HepG2 (cell line): ENCODE data around the gene COMP. TPM values are rescaled to one million over a fixed set of nuclear protein-coding genes. Genes with fewer than 3 reads are reported as not detected.

Experiments
- BCL6 ChIP-seq: IDR thresholded peaks from 2 replicates; pipeline ENCODE4 v1.6.1; 2016; ENCODE audit warnings: missing genetic modification reagents, missing compliant biosample characterization
- ELF1 ChIP-seq: sonication (generic); formaldehyde crosslinking; IDR thresholded peaks from 2 replicates; pipeline ENCODE4 v1.4.0; 2020; ENCODE audit warnings: missing genetic modification reagents
- EZH2 ChIP-seq: conservative IDR thresholded peaks from 2 replicates; pipeline ENCODE4 v1.6.1; 2012; ENCODE audit warnings: mild to moderate bottlenecking, low read depth, low read length, moderate library complexity
- FOXO1 ChIP-seq: sonication (generic); formaldehyde crosslinking; IDR thresholded peaks from 2 replicates; pipeline ENCODE4 v1.4.0; 2020; ENCODE audit warnings: missing genetic modification reagents
- GATA4 ChIP-seq: sonication (generic); IDR thresholded peaks from 2 replicates; pipeline ENCODE4 v1.6.1; 2016; ENCODE audit warnings: antibody characterized with exemption, low read depth, borderline replicate concordance
- HNRNPH1 ChIP-seq: fragments of 200-400 bp; formaldehyde crosslinking; optimal IDR thresholded peaks from 2 replicates; pipeline ENCODE3; 2017; ENCODE audit warnings: mild to moderate bottlenecking, low read depth, low read length
- KDM5A ChIP-seq: fragments of 200-600 bp; sonication (generic); IDR thresholded peaks from 2 replicates; pipeline ENCODE4 v1.7.0; 2018; ENCODE audit warnings: antibody characterized with exemption, mild to moderate bottlenecking, low read length, borderline replicate concordance
- KDM5B ChIP-seq: sonication (generic); formaldehyde crosslinking; IDR thresholded peaks from 2 replicates; pipeline ENCODE4 v1.4.0; 2020; ENCODE audit warnings: missing genetic modification reagents, mild to moderate bottlenecking, borderline replicate concordance
- KLF9 ChIP-seq: IDR thresholded peaks from 2 replicates; pipeline ENCODE4 v1.6.1; 2016; ENCODE audit warnings: low read depth
- SRSF4 ChIP-seq: fragments of 200-400 bp; formaldehyde crosslinking; IDR thresholded peaks from one replicate; pipeline ENCODE4 v1.6.1; 2018; ENCODE audit warnings: mild to moderate bottlenecking, low read depth, low read length, moderate library complexity; ENCODE audit not compliant: poor library complexity, severe bottlenecking
- TBL1XR1 ChIP-seq: fragments of 150-350 bp; IDR thresholded peaks from 2 replicates; pipeline ENCODE4 v1.6.1; 2014; ENCODE audit warnings: borderline replicate concordance, low read length; ENCODE audit not compliant: partially characterized antibody
- YY1 ChIP-seq: IDR thresholded peaks from 2 replicates; pipeline ENCODE4 v1.6.1; 2011; ENCODE audit warnings: low read length, low read depth, moderate library complexity, mild to moderate bottlenecking; ENCODE audit not compliant: insufficient read depth, insufficient replicate concordance
- ZNF180 ChIP-seq: sonication (generic); formaldehyde crosslinking; IDR thresholded peaks from 2 replicates; pipeline ENCODE4 v1.4.0; 2020; ENCODE audit warnings: low read depth, missing genetic modification reagents, borderline replicate concordance
- ZNF24 ChIP-seq: fragments of 450-650 bp; IDR thresholded peaks from 2 replicates; pipeline ENCODE4 v1.6.1; 2017; ENCODE audit warnings: antibody characterized with exemption, mild to moderate bottlenecking
- ZNF3 ChIP-seq: IDR thresholded peaks from 2 replicates; pipeline ENCODE4 v1.7.0; 2017; ENCODE audit warnings: inconsistent platforms
- ZNF501 ChIP-seq: sonication (generic); formaldehyde crosslinking; IDR thresholded peaks from 2 replicates; pipeline ENCODE4 v1.5.1; 2020; ENCODE audit warnings: mild to moderate bottlenecking, moderate library complexity, missing genetic modification reagents
- ZNF761 ChIP-seq: sonication (generic); formaldehyde crosslinking; conservative IDR thresholded peaks from 2 replicates; pipeline ENCODE4 v1.4.0; 2020; ENCODE audit warnings: mild to moderate bottlenecking, missing genetic modification reagents
- ZNF839 ChIP-seq: sonication (generic); formaldehyde crosslinking; IDR thresholded peaks from 2 replicates; pipeline ENCODE4 v1.4.0; 2020; ENCODE audit warnings: missing genetic modification reagents, mild to moderate bottlenecking, borderline replicate concordance
- ZNF850 ChIP-seq: sonication (generic); formaldehyde crosslinking; conservative IDR thresholded peaks from 2 replicates; pipeline ENCODE4 v1.9.0; 2021; ENCODE audit warnings: mild to moderate bottlenecking, missing genetic modification reagents
- polyA plus RNA-seq, 8 experiments: library from polyadenylated mRNA; depleted of rRNA in 3 of 8; stranded (reverse) in 7 of 8; unstranded in 1 of 8; fragments of >200 nt; fragmentation: Illumina TruSeq in 4 of 8; extraction: Trizol in 4 of 8; gene quantifications; 2 replicates each; pipeline versions ENCODE4 v1.2.1 to v1.2.3, GENCODE V29; 2011 to 2016; ENCODE audit warnings: low read depth in 4 of 8, missing spikeins in 1 of 8, mixed read lengths in 1 of 8; ENCODE audit not compliant: insufficient read depth in 1 of 8
- total RNA-seq, 5 experiments: library from RNA; depleted of rRNA; stranded (reverse); fragments of >200 nt; fragmentation: Illumina TruSeq; extraction: Trizol; gene quantifications; 2 replicates each; pipeline ENCODE4 v1.2.3, GENCODE V29; 2016; ENCODE audit warnings: low read depth in 1 of 5
- TF ChIP-seq, protein P1 (sequence below), 2 experiments: sonication (generic) in 1 of 2; formaldehyde crosslinking in 1 of 2; IDR thresholded peaks; 2 replicates each; pipeline versions ENCODE4 v1.4.0 to v1.6.1; 2016 to 2020; ENCODE audit warnings: borderline replicate concordance in 1 of 2, low read depth in 1 of 2, mild to moderate bottlenecking in 1 of 2, missing genetic modification reagents in 1 of 2
- TF ChIP-seq, protein P2 (sequence below): sonication (generic); formaldehyde crosslinking; conservative IDR thresholded peaks from 2 replicates; pipeline ENCODE4 v1.8.1; 2023; ENCODE audit warnings: missing genetic modification reagents
- TF ChIP-seq, protein P3 (sequence below), 2 experiments: sonication (generic) in 1 of 2; formaldehyde crosslinking in 1 of 2; IDR thresholded peaks; 2 replicates each; pipeline versions ENCODE4 v1.4.0 to v1.6.1; 2018 to 2020; ENCODE audit warnings: missing genetic modification reagents in 2 of 2, borderline replicate concordance in 1 of 2, low read depth in 1 of 2, mild to moderate bottlenecking in 1 of 2, missing biosample characterization in 1 of 2

COMP gene
- total and polyA plus RNA-seq, 2 of the 13 experiments (the other 11 are each of a cell fraction or from before 2014, with no cell fraction given) = 0.04 to 0.13 TPM

GRCh38 chr19:18831524-18832305 is 40.6 kb upstream of the COMP start, which contains the start of gene UPF1 (continued):
- TF ChIP-seq, protein P1, sequence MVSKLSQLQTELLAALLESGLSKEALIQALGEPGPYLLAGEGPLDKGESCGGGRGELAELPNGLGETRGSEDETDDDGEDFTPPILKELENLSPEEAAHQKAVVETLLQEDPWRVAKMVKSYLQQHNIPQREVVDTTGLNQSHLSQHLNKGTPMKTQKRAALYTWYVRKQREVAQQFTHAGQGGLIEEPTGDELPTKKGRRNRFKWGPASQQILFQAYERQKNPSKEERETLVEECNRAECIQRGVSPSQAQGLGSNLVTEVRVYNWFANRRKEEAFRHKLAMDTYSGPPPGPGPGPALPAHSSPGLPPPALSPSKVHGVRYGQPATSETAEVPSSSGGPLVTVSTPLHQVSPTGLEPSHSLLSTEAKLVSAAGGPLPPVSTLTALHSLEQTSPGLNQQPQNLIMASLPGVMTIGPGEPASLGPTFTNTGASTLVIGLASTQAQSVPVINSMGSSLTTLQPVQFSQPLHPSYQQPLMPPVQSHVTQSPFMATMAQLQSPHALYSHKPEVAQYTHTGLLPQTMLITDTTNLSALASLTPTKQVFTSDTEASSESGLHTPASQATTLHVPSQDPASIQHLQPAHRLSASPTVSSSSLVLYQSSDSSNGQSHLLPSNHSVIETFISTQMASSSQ (IDR thresholded peaks at IDR 0.05; ENCODE audit: low read depth) = no peak
- TF ChIP-seq, protein P1 (CRISPR knock-in tag; IDR thresholded peaks at IDR 0.05; ENCODE audit: borderline replicate concordance) = 0 out of 2 replicates have a peak, but pooled peaks have one; percentile 28
- TF ChIP-seq KDM5B (peak; percentile 43; the same call in 1 of the 2 replicates), YY1 (peak; percentile 54), ZNF24 (no peak), ZNF3 (CRISPR knock-in tag) (no peak), ZNF501 (no peak), GATA4 (no peak), HNRNPH1 (no peak), SRSF4 (no peak), ZNF850 (CRISPR knock-in tag) (no peak), BCL6 (CRISPR knock-in tag) (0 out of 2 replicates have a peak, but pooled peaks have one; percentile 2), KLF9 (CRISPR knock-in tag) (no peak), EZH2 (no peak), ZNF761 (CRISPR knock-in tag) (peak; percentile 77; the same call in 1 of the 2 replicates), ELF1 (no peak), KDM5A (peak; percentile 70), ZNF839 (CRISPR knock-in tag) (no peak), ZNF180 (CRISPR knock-in tag) (no peak), TBL1XR1 (no peak), FOXO1 (CRISPR knock-in tag) (peak; percentile 23; the same call in 1 of the 2 replicates)
- TF ChIP-seq, protein P2, sequence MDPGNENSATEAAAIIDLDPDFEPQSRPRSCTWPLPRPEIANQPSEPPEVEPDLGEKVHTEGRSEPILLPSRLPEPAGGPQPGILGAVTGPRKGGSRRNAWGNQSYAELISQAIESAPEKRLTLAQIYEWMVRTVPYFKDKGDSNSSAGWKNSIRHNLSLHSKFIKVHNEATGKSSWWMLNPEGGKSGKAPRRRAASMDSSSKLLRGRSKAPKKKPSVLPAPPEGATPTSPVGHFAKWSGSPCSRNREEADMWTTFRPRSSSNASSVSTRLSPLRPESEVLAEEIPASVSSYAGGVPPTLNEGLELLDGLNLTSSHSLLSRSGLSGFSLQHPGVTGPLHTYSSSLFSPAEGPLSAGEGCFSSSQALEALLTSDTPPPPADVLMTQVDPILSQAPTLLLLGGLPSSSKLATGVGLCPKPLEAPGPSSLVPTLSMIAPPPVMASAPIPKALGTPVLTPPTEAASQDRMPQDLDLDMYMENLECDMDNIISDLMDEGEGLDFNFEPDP (CRISPR knock-in tag) = peak; percentile 95; the same call in 1 of the 2 replicates
- TF ChIP-seq, protein P3, sequence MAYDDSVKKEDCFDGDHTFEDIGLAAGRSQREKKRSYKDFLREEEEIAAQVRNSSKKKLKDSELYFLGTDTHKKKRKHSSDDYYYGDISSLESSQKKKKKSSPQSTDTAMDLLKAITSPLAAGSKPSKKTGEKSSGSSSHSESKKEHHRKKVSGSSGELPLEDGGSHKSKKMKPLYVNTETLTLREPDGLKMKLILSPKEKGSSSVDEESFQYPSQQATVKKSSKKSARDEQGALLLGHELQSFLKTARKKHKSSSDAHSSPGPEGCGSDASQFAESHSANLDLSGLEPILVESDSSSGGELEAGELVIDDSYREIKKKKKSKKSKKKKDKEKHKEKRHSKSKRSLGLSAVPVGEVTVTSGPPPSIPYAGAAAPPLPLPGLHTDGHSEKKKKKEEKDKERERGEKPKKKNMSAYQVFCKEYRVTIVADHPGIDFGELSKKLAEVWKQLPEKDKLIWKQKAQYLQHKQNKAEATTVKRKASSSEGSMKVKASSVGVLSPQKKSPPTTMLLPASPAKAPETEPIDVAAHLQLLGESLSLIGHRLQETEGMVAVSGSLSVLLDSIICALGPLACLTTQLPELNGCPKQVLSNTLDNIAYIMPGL (CRISPR knock-in tag; IDR thresholded peaks at IDR 0.05; ENCODE audit: borderline replicate concordance in 1 of 2, low read depth in 1 of 2) = peak in 1 of 2 experiments; percentile 43; a peak in 3 of 4 replicates
